GM18517 (cell line): ENCODE data around the gene PCYT1A.
A peak's percentile ranks its signal among the peaks of the same experiment; 100 is the strongest.
"Not testable (repeated sequence)": the region's sequence is repeated elsewhere in the genome, so short reads cannot be mapped to it uniquely, and the experiment has no call there.

Source experiments
- ATAC-seq: cut with Tn5 transposase; IDR thresholded peaks from one replicate; pipeline ENCODE4 v1.9.1; 2021; ENCODE audit warnings: mild to moderate bottlenecking, moderate library complexity; ENCODE audit not compliant: unreplicated experiment

PCYT1A gene

DNA sequence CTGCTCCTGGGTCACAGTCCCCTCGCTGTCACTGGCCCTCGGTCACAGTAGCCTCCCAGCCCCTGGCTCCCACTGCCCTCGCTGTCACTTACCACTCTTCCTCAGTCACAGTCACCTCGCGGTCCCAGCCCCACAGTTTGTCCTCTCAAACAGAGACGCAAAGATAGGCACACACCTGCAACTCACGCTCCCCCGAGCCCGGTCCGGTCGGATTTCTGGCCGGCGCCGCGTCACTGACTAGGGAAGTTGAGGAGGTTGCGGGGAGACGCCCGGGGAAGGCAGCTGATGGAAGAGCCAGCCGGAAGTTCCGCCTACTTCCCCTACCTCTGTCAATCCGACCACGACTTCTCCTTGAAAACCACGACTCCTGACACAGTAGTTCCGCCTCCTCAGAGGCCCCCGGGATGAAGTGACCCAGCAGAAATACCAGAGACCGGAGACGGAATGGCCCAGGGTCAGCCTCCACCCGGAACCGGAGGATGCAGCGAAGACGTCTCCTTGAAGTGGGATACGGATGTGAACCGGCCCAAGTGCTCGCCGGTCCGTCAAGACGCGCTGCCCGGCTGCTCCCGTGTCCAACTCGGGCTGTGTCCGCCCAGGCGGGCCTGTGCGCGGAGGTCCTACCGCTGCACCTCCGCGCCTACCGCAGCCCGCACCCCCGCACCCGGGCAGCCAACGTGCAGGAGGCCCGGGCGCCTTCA is at the start of gene PCYT1A:
Gene PCYT1A, minus strand, starts transcription at position 287 of the 701 bp plus-strand sequence. CDS start 17,195 bp downstream, outside the sequence.
- ATAC-seq, result peak; percentile 61

DNA sequence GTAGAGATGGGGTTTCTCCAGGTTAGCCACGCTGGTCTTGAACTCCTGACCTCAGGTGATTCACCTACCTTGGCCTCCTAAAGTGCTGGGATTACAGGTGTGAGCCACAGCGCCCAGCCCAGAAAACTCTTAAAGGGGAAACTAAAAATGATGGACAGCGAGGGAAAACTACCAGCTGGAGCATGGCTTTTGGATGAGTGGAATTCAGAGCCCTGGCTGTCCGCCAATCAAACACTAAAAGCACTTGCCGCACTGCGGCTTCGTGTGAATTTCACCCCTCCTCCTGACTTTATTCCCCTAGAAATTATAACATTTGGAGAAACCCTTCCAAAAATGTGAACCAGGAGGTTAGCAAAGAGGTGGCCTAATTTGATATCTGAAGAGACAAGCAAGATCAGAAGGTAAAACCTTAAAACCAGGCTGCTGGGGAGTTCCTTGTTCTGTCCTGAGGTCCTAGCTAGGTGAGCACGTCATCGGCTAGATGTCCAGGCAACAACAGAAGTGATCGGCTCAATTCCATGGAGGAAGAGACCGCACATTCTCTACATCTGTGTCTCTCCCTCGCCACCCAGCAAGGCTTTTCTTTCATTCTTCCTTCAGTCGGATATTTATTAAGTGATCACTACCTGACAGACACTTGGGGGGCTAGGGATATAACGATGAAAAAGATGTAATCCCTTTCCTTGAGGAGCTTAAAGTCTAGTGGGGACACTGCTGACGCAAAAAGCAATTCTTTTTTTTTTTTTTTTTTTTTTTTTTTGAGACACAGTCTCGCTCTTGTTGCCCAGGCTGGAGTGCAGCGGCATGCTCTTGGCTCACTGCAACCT is 49.0 kb upstream of the PCYT1A start:
- no peak for ATAC-seq

DNA sequence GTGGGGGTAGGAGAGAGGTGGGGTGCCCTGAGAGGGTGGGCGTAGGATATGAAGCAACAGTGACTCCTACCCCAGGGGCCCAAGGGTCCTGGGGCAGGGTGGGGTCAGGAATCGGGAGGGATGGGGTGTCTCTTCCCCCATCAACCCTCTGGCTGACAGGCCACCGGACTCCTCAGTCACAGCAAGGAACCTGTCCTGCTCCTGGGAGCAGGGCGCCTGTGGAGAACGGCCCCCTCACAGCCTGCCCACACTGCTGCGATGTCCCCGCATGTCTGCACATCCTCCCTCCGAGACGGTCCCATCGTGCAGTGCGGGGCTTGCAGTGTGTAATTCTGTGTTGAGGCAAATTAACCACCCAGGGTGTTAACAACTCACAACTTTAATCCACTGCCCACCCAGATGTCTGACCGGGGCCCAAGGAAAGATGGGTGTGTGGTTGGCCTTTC is 48.0 kb upstream of the PCYT1A start:
- ATAC-seq, result no peak

DNA sequence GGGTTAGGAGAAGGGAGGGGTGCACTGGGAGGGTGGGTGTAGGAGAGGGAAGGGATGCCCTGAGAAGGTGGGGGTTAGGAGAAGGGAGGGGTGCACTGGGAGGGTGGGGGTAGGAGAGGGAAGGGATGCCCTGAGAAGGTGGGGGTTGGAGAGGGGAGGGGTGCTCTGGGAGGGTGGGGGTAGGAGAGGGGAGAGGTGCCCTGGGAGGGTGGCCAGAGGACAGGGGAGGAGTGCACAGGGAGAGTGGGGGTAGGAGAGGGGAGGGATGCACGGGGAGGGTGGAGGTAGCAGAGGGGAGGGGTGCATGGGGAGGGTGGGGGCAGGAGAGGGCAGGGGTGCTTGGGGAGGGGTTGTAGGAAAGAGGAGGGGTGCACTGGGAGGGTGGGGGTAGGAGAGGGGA is 47.5 kb upstream of the PCYT1A start:
- no peak for ATAC-seq

DNA sequence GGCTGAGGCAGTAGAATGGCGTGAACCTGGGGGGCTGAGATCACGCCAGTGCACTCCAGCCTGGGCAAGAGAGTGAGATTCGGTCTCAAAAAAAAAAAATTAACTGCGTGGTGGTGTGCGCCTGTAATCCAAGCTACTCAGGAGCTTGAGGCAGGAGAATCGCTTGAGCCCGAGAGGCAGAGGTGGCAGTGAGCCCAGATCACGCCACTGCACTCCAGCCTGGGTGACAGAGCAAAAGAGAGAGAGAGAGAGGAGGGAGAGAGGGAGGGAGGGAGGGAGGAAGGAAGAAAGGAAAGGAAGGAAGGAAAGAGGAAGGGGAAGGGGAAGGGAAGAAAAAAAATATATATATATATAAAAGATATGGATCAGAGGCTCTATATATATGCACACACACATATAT is 44.6 kb upstream of the PCYT1A start:
- no peak for ATAC-seq

DNA sequence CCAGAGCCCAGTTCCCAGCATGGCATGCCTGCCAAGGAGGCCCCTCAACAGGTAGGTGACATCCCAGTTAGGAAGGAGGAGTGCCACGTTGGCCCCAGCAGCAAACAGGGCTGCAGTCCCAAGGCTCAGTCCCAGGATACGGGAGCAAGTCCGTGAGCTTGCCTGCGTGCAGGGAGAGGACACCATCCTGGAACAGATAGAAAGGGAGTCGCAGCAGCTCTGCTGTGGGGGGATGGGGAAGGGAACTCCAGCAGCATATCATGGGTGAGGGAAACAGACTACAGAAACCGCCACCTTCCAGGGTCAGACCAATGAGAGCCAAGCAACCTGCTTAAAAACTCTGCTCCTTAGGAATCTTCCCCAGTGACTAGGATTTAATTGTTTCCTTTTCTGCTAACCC is 39.9 kb upstream of the PCYT1A start:
- no peak for ATAC-seq

DNA sequence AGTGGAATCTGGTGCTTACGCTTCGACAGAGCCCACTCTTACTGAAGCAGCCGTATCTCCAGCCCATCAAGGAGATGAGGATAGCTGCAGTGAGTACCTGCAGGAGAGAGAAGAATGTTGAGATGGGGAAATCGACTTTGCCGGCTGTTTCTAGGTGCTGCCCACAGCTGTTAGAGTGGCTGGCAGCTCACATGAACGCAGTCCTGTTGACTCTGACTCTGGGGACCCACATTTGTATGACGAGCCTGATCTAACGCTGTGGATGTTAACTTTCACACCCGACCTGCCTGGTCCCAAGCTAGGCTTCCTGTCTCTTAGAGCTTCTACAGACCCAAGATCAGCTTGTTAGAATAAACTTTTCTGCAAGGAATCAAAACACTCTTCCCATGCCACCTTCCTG is 39.4 kb upstream of the PCYT1A start:
- no peak for ATAC-seq

DNA sequence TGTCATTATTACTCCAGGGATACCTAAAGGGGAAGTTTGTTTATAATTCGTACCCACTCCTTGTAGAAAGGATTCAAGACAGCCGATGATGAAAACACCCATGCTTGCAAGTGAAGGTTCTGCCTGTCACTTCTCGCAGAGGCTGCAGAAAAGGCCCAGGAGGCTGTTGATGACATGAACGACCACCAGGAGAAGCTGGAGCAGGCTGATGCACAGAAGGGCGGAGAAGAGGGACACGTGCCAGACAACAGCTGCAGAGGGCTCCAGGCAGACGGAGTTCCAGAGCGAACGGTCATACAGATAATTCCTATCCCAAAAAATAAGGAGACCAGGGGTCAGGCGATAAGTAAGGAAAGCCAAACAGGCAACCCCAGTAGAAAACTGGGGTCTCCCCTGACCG is 36.2 kb upstream of the PCYT1A start:
- ATAC-seq, result no peak

DNA sequence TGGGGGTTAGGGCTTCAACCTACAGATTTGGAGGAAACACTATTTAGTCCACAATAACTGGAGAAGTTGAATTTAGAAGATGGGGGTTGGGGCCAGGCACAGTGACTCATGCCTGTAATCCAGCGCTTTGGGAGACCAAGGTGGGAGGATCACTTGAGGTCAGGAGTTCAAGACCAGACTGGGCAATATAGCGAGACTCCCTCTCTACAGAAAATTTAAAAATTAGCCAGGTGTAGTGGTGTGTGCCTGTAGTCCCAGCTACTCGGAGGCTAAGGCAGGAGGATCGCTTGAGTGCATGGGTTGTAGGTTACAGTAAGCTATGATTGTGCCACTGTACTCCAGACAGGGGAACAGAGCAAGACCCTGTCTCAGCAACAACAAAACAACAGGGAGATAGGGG is 35.5 kb upstream of the PCYT1A start:
- ATAC-seq, result no peak

DNA sequence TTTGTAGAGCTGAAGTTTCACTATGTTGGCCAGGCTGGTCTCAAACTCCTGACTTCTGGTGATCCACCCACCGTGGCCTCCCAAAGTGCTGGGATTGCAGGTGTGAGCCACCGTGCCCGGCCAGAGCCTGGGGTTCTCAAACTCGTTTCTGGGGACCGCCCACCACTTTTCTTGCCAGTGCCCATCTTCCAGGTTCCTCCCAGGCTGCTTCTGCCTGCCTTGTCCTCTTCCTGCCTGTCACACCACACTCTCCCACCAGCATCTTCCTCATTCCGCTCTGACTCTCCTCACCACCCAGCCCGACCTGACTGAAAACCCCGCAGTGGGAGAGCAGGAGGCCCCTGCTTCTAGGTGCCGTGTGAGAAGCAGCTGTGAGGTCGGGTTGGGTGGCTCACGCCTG is 33.6 kb upstream of the PCYT1A start:
- no peak for ATAC-seq

DNA sequence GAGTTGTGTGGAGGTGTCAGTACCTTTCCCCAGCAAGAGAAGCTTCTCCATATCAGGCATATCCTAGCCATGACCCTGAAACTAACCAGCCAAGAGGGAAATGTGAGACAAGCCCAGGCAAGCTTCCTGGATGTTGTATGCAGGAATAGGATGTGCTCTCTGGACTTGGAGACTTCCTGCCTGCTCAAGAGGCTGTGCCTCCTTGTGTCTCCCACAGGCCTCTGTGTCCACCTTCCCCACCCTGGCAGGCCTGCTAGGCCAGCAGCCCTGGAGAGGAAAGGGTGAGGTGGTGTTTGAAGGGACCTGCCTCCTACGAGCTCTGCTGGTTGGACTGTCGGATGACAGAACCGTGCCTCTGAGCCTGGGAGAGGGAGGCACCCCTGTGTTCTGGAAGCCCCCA is 32.6 kb upstream of the PCYT1A start:
- no peak for ATAC-seq

DNA sequence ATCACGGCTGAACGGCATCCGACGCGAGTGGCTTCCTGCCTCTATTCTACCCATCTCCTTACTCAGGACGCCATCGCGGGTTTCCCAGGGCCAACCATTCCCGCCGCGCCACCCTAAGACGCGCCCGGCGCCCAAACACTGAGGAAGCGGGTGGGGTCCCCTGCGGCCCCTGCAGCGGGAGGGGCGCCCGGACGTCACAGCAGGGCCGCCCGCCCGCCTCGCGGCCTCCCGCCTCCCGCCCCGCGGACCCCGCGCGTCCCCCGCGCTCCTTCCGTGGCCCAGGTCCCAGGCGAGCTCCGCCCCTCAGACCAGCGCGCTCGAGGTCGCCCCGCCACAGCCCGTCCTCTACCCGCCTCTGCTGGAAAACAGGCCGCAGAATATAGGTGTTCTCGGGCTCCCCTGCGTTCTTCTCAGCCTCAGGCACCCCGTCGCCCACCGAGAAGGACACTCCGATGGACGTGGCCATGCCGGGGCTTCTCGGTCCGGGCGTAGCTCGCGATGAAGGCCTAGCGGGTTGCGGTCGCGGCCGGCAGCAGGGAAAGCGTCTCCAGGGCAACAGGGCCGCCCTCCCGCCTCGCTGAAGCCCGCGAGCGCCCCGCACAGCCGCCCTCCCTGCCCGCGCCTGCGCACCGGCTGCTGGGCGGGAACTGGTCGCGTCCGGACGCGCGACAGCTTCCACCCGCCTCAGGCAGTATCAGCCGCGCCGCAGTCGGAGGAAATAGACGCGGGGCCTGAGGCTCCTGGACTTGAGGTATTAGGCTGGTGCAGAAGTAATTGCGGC is 30.4 kb upstream of the PCYT1A start, which contains the start of gene DYNLT2B:
Gene DYNLT2B, minus strand, starts transcription at position 554 of the 781 bp plus-strand sequence. Its CDS starts 88 bp downstream, at position 466.
- ATAC-seq, result peak; percentile 78

DNA sequence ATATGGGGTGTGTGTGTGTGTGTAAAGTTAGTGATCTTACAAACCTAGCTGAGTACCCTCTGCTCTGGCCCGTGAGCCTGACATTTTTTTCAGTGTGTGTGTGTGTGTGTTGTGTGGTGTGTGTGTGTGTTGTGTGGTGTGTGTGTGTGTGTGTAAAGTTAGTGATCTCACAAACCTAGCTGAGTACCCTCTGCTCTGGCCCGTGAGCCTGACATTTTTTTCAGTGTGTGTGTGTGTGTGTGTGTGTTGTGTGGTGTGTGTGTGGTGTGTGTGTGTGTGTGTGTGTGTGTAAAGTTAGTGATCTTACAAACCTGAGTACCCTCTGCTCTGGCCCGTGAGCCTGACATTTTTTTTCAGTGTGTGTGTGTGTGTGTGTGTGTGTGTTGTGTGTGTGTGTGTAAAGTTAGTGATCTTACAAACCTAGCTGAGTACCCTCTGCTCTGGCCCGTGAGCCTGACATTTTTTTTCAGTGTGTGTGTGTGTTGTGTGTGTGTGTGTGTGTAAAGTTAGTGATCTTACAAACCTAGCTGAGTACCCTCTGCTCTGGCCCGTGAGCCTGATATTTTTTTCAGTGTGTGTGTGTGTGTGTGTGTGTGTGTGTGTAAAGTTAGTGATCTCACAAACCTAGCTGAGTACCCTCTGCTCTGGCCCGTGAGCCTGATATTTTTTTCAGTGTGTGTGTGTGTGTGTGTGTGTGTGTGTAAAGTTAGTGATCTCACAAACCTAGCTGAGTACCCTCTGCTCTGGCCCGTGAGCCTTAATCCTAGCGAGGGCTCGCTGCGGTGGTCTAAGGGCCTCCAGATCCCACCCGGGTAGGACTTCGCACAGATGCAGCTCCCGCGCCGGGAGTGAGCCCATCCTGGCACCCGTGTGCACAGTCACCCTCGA is 29.5 kb upstream of the PCYT1A start:
- not testable (repeated sequence) for ATAC-seq

DNA sequence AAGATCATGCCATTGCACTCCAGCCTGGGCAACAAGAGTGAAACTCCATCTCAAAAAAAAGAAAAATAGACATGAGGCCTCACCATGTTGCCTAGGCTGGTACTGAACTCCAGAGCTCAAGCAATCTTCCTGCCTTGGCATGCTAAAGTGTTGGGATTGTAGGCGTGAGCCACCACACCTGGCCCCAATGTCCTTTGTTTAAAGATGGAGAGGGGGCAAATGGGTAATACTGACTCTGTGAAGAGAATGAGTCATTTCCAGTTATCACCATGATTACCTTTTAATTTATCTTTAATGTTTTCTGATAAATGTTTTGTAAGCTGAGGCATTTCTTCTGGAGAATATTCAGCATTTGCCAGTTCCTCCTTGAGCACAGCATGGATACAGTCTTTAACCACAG is 28.3 kb upstream of the PCYT1A start:
- ATAC-seq, result no peak

DNA sequence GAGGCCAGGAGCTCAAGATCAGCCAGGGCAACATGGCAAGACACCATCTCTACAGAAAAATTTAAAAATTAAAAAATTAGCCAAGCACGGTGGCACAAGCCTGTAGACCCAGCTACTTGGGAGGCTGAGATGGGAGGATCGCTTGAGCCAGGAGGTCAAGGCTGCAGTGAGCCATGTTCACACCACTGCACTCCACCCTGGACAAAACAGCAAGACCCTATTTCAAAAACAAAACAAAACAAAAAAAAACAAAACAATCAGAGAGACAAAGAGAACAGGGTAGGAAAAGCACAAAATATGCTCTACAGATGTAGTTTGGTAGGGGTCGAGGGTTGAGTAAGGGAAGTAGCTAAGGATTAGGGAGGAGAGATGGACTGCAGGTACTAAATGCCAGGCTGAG is 27.1 kb upstream of the PCYT1A start:
- no peak for ATAC-seq

DNA sequence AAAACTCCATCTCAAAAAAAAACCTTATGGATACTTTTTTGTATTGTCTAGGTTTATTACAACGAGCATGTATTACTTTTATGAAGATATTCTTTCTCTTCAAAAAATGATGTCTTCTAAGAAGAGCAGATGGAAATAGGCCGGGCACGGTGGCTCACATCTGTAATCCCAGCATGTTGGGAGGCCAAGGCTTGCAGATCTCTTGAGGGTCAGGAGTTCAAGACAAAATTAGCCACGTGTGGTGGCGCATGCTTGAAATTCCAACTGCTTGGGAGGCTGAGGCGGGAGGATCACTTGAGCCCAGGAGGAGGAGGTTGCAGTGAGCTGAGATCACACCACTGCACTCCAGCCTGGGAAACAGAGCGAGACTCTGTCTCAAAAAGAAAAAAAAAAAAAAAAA is 26.6 kb upstream of the PCYT1A start:
- not testable (repeated sequence) for ATAC-seq

DNA sequence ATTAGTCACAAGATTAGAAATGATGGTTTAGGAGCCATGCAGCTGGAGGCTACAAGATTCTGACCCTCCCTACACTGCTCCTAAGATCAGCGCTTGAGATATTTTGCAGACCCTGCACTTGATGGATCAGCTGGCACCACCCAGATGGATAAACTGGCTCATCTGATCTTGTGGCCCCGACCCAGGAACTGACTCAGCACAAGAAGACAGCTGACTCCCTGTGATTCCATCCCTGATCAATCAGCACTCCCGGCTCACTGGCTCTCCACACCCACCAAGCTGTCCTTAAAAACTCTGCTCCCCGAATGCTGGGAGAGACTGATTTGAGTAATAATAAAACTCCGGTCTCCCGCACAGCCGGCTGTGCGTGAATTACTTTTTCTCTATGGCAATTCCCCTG is 15.4 kb upstream of the PCYT1A start:
- not testable (repeated sequence) for ATAC-seq

DNA sequence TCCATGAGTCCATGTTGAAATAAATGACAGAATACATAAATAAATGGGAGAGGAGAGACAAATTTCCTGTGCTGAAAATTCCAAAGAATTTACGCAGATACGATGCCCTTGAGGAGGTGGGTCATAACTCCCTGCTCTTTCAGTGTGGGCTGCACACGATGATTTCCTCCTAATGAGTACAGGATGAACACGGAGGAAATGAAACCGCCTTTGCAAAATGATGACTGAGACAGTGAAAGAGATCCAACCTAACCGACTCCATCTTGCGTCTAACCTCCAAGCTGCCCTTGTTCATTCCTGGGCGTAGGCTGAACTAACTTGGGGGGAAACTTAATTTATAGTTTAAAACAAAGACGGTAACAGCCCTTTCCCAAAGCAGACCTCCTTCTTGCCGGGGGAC is 15.0 kb upstream of the PCYT1A start:
- ATAC-seq, result not testable (repeated sequence)

DNA sequence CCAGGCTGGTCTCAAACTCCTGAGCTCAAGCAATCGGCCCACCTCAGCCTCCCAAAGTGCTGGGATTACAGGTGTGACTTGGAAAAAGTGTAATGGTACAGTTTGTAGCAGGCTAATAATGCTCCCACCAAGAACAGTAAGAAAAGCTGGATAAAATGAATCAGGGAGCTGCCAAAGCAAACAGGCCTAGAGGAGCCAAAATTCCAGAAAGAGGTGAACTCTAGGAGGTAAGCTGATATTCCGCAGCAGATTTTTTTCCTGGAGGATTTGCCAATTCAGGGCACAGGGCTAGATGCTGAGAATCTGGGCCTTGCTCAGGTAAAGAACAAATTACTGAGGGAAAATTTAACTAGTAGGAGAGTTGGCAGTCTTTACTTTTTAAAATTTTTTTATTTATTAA is 11.0 kb upstream of the PCYT1A start:
- no peak for ATAC-seq

DNA sequence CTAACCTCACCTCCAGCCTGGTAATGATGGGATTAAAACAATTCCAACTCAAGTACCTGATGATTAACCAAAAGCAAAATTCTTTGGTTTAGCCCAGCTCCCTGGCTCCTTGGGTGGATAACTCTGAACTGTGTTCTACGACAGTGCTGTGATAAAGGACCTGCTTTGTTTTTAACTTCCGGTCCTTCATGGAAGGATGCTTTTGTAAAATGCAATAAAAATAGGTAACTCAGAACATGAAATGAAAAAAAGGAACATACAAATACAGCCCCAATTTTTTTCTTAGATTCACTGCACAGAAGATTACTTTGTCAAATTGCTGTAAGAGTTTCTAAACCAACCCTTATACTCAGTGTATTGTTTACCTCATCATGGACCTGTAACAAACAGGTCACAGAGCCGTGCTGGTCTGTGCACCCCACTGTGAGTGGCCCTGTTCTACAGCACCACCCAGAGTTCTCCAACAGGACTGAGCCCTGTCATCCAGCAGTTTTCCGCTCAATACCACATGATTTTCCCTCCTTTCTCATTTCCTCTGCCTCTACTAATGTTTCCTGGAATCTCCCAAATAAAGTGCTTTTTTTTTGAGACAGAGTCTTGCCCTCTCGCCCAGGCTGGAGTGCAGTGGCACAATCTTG is 4.9 kb upstream of the PCYT1A start:
- ATAC-seq, result no peak
